Measurements from ENCODE around the gene TTLL6. TPM values are rescaled to one million over a fixed set of nuclear protein-coding genes. Genes with fewer than 3 reads are reported as not detected.

TTLL6 gene
- total RNA-seq, 1 donor from 2014 or later = 2.8 TPM

DNA sequence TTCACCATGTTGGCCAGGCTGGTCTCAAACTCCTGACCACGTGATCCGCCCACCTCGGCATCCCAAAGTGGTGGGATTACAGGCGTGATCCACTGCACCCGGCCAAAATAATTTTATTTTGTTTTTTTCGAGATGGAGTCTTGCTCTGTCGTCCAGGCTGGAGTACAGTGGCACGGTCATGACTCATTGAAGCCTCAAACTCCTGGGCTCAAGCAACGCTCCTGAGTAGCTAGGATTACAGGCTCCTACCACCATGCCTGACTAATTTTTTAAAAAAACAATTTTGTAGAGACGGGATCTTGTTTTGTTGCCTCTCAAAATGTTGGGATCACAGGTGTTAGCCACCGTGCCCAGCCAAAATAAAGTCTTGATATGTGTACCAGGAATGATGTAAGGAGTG lies 2.4 kb upstream of the TTLL6 start:
- Mint-ChIP-seq H3K4me1 (ENCODE audit: unreplicated experiment) (peaks cover 17% of the 10 kb centered on the region), H3K36me3 (no peaks in the 10 kb centered on the region), H3K4me3 (no peak overlapping the region), H3K9me3 (no peaks in the 10 kb centered on the region), H3K27me3 (peaks cover 38% of the 10 kb centered on the region), H3K27ac (no peak overlapping the region)
- DNase-seq (ENCODE audit: extremely low spot score, unreplicated experiment) = no peak
- TF ChIP-seq, protein P1, sequence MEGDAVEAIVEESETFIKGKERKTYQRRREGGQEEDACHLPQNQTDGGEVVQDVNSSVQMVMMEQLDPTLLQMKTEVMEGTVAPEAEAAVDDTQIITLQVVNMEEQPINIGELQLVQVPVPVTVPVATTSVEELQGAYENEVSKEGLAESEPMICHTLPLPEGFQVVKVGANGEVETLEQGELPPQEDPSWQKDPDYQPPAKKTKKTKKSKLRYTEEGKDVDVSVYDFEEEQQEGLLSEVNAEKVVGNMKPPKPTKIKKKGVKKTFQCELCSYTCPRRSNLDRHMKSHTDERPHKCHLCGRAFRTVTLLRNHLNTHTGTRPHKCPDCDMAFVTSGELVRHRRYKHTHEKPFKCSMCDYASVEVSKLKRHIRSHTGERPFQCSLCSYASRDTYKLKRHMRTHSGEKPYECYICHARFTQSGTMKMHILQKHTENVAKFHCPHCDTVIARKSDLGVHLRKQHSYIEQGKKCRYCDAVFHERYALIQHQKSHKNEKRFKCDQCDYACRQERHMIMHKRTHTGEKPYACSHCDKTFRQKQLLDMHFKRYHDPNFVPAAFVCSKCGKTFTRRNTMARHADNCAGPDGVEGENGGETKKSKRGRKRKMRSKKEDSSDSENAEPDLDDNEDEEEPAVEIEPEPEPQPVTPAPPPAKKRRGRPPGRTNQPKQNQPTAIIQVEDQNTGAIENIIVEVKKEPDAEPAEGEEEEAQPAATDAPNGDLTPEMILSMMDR (conservative IDR thresholded peaks at IDR 0.05) = no peak

DNA sequence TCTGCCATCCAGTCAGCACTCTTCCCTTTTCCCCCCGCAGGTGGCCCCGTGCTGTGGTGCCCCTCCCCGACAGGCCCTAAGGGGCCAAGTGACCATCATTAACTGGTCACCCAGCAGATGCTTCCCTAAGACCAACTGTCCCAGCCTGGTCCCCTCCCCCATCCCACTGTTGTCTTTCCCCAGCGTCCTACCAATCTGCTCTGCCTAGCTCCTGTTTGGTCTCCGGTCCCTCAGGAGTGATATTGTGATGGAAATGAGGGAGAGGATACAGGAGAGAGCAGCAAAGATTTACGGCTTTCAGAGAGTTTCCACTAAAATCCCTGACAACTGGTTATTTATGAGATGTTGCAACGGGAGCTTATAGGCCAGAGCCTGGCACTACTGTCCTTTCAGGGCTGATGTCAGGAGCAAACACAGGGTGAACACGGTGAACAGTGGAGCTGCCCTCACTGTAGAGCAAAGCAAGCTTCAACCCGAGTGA lies 1.4 kb upstream of the TTLL6 start:
- TF ChIP-seq, protein P1 (conservative IDR thresholded peaks at IDR 0.05) = no peak
- Mint-ChIP-seq H3K4me3 (peak overlapping the region; percentile 51), H3K27ac (peak overlapping the region; percentile 31), H3K9me3 (no peaks in the 10 kb centered on the region), H3K4me1 (ENCODE audit: unreplicated experiment) (peaks cover 17% of the 10 kb centered on the region), H3K27me3 (peaks cover 47% of the 10 kb centered on the region), H3K36me3 (no peaks in the 10 kb centered on the region)
- DNase-seq (ENCODE audit: extremely low spot score, unreplicated experiment) = no peak

DNA sequence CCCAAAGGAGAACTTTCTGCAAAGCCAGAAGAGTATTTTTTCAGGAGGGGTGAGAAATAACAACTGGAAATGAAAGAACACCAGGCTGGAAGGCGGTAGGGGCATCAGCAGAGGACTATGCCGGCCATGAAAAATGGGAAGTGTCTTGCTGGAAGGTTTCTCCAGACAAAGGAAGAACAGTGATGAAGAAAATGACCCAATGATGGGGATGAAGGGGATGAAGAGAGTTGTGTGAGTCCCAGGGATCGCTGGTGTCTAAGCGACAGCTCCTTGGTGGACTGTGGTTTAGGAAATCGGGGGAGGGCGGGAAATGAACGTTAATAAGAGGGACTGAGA lies 623 bp downstream of the TTLL6 start:
- no peaks in the 10 kb centered on the region for H3K9me3 Mint-ChIP-seq
- TF ChIP-seq, protein P1 (conservative IDR thresholded peaks at IDR 0.05) = no peak
- H3K4me3 Mint-ChIP-seq = peak overlapping the region; percentile 85
- H3K36me3 Mint-ChIP-seq = no peaks in the 10 kb centered on the region
- peaks cover 56% of the 10 kb centered on the region for H3K27me3 Mint-ChIP-seq
- DNase-seq (ENCODE audit: extremely low spot score, unreplicated experiment) = no peak
- H3K27ac Mint-ChIP-seq = no peak overlapping the region
- peaks cover 17% of the 10 kb centered on the region for H3K4me1 Mint-ChIP-seq (ENCODE audit: unreplicated experiment)

DNA sequence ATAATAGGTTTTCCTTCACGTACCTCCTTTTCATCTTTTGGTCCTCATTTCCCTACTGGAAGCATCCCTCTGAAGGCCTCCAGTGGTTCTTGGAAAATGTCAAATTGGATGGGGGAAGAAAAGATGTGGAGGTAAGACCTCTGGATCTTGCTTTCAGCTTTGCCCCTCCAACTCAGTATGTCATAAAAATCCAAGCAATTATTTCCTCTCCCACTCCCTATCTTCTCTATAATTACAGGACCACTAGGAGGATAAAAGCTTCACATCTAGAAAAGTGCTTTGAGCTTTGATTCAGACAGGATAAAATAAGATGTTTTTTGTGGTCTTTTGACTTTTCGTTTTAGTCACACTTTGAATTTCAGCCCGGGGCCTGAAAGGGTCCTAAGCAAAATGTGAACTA lies 1.7 kb downstream of the TTLL6 start:
- Mint-ChIP-seq H3K4me3 (peak overlapping the region; percentile 53), H3K9me3 (no peaks in the 10 kb centered on the region), H3K27me3 (peaks cover 58% of the 10 kb centered on the region), H3K27ac (no peak overlapping the region), H3K36me3 (no peaks in the 10 kb centered on the region), H3K4me1 (ENCODE audit: unreplicated experiment) (peaks cover 17% of the 10 kb centered on the region)
- no peak for DNase-seq (ENCODE audit: extremely low spot score, unreplicated experiment)
- TF ChIP-seq, protein P1 (conservative IDR thresholded peaks at IDR 0.05) = no peak

DNA sequence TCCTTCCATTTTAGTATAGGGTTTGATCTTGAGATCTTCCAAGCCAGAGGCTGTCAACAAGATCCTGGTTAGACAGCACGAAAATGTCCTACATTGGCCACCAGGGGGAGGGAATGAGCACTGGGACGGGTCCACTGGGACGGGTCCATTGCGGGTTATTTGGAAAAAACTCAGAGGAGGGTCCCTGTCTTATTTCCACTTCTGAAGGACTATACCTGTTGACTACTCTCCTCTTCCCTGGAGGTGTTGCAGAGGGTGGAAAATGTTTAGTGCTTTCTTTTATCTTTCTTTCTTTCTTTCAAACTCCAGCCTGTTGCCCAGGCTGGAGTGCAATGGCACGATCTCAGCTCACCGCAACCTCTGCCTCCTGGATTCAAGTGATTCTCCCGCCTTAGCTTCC lies 2.5 kb downstream of the TTLL6 start:
- Mint-ChIP-seq H3K4me3 (no peak overlapping the region), H3K27ac (no peak overlapping the region), H3K4me1 (ENCODE audit: unreplicated experiment) (peaks cover 17% of the 10 kb centered on the region), H3K36me3 (no peaks in the 10 kb centered on the region), H3K27me3 (peaks cover 61% of the 10 kb centered on the region), H3K9me3 (no peaks in the 10 kb centered on the region)
- TF ChIP-seq, protein P1 (conservative IDR thresholded peaks at IDR 0.05) = peak; percentile 81
- no peak for DNase-seq (ENCODE audit: extremely low spot score, unreplicated experiment)

DNA sequence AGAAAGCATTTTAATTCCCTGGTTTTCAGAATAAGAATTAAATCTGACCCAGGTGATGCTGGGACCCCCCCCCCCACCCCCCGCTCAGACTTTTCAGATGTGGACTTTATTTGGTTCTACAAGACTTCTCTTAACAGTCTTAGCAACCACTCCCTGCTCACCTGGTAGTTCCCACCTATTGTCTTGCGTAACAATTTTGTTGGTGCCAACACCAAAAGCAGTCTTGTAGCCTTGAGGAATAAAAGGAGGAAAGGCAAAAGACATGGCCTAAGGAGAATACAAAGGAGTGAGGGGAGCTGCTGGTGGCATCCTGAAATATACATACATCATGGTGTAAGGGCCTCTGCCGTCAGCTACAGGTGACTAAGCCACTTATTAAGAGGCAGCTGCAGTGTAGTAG lies 5.0 kb downstream of the TTLL6 start:
- TF ChIP-seq, protein P1 (conservative IDR thresholded peaks at IDR 0.05) = no peak
- Mint-ChIP-seq H3K27ac (no peak overlapping the region), H3K4me3 (no peak overlapping the region), H3K9me3 (no peaks in the 10 kb centered on the region), H3K27me3 (peaks cover 45% of the 10 kb centered on the region), H3K4me1 (ENCODE audit: unreplicated experiment) (peaks cover 8% of the 10 kb centered on the region), H3K36me3 (no peaks in the 10 kb centered on the region)
- DNase-seq (ENCODE audit: extremely low spot score, unreplicated experiment) = no peak
